Stimulated activated CD4-positive, alpha-beta T cell treated with anti-CD3 and anti-CD28 coated beads, Interleukin-4, amount 100 ng/mL, for 24 hours (primary cell): Measurements from ENCODE around the gene RNF220.

Experiments used
- DNase-seq: peaks from one replicate; pipeline ENCODE4 v3.0.0-alpha.2; 2020

RNF220 gene

DNA sequence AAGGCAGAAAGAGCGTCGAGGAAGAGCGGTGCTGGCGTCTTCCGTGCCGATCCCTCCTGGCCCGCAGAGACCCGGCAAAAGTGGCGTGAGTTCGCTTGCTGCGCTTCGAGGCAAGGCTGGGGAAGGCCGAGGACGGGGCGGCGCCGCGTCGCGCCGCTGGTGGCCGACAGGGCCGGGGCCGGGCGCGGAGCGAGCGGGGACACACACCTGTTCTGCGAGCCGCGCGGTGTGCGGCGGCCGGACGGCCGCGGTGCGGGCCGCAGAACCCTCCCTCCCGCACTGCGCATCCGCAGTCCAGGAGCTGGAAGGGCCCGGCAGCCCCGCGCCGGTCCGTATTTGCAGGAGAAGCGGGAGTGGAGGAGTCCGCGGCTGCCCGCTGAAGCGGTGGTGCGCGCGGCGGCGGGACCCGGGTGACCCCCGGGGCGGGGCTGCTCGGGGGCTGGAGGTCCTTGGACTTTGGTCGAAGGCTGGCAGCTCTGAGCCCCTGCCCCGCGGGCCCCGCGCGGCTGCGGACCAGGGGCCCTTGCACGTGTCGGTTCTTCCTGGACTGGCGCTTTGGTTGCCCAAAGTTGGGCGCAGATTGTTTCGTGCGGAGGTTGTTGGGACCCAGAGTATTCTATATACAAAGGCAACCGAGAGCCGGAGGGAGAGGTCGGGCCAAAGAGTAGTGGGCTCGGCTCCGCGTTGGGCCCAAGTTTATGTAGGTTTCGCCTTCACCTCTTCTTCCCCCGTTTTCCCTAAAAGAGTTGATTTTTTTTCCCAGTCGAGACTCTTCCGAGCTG lies 2.6 kb downstream of the RNF220 start:
- DNase-seq: no peak

DNA sequence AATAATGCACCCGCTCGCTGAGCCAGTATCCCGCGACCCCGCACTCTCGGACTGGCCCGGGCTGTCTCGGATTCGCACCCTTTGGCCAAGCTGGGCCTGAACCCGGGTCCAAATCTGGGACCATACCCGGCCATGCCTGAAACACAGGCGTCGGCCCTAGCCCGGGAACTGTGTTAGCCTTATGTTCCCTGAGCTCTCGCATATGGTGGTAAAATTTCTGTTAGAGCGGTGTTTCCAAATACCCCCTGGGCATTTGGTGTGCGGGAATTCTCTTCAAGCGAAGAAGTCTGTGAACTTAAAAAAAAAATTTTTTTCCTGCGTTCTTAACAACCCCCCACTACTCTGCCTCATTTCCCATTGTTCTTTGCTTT lies 3.1 kb downstream of the RNF220 start:
- no peak for DNase-seq

DNA sequence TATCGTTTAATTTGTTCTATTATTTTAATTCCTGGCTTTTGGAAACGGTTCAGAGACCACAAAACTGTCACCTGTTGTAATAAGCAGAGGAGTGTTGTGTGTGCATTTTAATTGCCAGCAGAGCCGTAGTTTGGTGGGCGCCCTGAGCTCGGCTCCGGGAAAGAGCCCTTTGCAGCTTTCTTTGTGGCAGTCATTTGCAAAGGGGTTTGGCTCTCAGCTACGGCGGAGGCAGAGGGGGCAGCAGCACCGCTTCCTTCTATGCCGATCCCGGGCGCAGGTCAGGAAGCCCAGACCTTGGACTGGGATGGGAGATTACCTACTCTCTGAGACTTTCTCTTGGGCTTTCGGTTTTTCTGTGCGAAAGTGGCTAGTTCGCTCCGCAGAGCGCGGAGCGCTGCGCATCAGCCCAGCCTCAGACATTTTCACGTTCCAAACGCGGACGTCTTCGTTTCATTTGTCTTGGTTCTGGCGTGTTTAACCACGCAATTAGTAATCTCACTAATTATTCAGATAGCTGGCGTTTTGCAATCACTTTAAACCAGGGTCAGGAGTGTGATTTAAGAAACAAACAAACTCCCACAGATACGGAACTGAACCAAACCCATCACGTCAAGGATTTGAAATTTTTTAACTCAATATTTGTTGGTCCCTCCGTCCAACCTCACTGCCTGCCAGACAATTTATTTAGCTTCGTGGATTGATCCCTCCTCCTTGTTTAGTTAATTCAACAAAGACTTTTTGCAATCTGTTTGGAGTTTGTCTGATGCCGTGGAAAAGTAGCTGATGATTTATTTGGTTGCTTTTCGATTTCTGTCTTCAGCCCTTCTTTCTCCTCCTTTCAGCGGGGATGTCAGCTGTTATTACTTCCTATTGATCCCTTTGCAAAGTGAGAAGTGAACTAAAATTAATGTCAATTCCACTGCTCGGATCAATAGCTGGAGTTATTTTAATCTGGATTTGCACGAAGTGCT lies 3.9 kb downstream of the RNF220 start:
- no peak for DNase-seq

DNA sequence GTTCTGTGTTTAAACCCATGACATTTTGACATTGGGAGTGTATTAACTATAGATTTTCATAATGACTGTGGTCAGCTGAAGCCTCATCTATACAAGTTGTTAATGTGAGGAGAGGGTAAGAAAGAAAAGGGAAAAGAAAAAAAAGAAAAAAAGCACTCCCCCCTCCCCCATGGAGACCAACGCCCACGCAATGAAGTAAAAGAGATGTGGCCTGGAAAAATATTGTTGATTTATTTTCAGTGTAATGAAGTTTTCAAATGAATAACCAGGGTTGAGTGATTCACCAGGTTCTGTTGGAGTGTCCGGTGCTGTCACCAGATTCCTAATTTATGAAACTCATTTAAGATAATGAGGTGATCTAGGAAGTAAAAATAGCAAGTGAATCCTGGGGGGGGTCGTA lies 4.7 kb downstream of the RNF220 start:
- DNase-seq: no peak

DNA sequence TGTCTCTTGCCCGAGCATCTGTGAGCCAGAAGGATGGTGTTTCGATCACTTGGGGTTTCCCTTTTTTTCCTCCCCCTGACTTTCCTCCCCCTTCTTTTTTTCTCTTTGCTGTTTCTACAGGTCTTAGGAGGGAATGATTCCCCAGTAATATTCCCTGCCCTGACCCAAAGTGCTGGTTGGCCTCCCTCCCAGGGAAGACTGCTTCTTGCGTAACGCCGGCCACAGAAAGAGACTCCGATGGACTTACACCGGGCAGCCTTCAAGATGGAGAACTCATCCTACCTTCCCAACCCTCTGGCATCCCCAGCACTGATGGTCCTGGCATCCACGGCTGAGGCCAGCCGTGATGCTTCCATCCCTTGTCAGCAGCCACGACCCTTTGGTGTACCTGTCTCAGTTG lies 6.8 kb downstream of the RNF220 start:
- no peak for DNase-seq

DNA sequence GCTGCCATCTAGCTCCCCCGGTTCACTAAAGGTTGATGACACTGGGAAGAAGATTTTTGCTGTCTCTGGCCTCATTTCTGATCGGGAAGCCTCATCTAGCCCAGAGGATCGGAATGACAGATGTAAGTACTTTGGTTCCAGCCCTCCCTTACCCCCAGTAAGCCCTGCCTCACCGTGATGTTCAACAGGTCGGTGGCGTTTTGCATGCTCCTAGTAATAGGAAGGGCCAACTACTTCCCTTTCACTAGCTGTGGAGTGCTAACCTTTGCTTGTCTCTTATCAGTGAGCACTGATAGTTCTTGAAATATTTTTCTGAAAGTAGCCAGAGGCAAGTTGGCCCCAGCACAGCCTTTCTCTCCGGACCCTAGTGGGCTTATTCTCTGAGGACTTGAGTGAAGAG lies 7.5 kb downstream of the RNF220 start:
- DNase-seq: no peak

DNA sequence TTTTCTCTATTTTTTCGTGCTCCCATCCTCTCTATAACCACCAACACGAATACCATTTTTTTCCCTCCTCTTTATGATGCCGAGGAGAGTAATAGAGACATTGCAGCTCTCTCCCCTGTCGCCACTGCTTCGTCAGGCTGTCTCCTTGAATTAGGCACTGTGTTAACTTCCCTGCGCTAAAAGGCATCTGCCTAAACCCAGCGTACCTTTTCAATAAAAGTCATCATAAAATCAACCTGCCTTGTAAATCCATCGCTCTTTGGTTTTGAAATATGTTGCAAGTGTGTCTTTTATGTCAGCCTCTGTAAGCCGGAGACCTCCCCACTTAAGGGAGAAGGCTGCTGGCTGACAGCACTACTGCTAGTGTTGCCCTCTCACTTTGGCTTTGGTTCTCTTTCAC lies 8.7 kb downstream of the RNF220 start:
- no peak for DNase-seq

DNA sequence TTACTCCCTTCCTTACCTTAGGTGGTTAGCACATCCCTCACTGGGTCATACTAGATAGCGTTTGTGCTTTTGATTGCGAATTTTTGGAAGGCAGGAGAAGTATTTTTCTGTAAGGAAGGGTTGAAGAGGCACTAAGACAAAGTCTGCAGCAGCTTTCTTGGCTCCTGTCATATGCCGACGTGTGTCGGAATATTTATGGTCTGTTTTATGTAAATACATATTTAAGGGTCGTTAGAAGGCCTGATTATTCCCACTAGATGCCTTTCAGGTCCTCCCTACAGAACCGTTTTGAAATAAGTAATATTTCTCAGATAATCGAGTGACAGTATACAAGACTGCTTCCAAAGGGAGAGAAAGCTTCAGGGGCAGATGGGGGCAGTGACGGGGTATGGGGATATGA lies 10.0 kb downstream of the RNF220 start:
- no peak for DNase-seq

DNA sequence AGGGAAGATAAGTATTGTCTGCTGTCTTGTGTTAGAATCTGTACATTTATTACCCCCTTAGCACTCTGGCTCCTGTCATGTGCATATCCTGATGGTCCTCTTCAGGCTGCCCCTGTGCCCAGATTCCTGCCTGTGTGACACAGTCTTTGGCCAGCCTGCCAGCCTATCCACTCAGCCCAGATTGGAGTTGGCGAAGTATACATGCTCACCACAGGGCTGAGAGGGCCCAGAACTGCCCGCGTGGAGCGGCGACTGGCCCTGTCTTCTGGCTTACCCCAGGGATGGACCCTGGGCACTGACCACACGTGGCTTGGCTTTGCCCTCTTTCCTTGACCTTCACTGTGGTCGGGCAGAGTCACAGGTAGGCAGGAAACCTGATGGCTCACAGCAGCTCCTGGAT lies 11.4 kb downstream of the RNF220 start:
- DNase-seq: no peak

DNA sequence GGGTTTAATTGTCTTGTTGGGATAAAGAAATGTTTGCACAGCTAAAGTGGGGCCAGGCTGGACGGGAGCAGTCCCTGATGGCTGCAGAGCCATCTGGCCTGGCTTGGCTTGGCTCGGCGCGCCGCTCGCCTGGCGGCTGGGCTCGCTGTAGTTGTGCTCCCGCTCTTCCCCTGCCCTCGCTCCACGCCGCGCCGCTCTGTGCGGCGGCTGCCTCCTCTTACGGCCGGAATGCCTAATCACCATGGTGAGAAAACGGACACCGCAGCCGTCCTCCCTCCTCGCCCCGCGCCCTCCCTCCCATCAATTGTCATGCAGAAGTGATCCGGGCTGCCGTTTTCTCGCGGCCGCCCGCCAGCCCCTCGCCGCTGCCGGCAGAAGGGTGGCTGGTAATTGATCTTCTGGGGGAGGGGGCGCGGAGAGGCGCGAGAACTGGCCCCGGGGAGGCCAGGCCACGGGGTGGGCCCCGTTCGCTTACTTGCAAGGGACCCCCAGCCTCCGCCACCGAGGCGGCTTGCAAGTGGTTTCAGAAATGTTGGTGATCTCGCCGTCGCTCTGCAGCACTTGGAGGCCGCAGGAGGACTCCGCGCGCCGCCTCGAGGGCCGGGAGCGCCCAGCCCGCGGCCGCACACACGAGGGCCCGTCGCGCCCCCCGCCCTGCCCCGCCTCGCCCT lies 12.4 kb downstream of the RNF220 start:
- DNase-seq: no peak

DNA sequence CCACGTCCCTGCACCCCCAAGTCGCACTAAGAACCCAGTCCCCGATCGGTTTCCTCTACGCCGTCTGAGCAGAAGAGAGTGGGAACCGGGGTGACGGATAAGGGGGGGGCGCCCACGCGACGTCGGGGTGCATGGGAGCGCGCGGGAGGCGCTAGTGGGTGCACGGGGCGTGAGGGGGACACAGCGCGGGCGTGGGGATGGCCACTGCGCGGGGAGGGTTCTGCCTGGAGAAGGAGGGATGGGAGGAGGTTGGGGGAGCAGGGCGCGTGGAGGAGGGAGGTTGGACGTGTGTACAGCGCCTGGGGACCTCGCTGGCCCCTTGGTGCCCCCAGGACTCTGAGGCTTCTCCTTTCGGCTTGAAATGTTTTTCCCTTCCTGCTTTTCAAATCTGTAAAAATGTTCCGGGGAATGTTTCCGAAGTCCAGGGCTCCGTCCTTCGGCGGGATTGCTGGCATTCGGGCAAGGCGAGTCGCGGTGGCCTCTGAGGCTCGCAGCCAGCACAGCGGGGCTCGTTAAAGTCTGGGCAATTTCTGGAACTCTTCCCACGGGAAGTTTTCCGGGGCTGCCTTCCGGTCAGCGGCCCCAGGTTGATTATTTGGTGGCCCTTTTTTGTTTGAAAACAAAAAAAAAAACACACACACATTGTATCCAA lies 13.1 kb downstream of the RNF220 start:
- no peak for DNase-seq

DNA sequence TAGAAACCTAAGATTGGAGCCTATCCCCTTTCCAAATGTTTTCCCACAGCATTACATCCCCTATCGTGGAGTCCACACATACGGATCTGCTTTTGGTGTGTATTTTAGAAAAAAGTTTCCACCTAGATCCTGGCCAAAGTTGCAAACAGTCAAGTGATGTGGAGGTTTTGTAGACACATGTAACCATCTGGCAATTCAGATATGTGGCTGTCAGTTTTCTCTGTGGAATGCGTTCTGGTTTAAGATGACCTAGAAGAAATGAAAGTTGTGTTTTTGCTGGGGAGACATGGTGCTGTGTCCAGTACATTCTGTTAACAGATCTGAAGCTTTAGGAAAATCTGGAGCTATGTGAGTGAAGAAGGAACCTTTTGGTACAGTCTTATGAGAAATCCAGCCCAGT lies 14.8 kb downstream of the RNF220 start:
- DNase-seq: no peak

DNA sequence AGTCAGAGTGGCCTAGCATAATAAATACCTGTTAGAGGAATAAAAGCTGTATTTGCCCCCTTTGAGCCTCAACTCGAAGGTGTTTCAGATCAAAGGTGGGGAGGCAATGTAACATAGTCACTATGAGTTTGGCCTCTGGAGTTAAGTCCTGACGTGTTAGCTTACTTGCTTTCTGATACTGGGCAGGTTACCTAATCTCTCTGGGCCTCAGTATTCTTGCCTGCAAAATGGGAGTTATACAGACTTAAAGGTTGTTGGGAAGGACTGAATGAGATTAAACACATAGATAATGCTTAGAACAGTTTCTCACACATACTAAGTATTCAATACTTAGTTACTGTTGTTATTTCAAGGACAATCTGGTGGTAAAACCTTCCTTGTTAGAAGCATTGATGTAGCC lies 15.5 kb downstream of the RNF220 start:
- no peak for DNase-seq

DNA sequence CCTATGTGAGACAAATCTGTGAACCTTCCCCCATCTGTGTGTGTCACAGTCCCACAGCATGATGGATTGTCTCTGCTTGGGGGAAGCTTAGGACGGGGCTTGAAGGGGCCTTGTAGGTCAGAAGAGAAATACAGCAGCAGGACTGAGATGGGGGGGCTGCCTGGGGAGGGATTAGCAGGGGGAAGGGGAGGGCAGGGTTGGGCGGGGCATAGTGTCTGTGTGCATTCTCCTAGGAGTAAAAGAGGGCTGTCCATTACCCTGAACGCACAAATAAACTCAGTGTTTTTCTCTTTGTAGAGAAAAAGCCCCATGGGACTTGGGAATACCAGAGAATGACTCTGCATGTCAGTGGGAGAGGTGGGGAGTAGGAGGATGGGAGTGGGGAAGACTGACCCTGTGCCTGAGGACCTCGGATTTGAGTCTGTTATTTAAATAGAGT lies 16.4 kb downstream of the RNF220 start:
- no peak for DNase-seq

DNA sequence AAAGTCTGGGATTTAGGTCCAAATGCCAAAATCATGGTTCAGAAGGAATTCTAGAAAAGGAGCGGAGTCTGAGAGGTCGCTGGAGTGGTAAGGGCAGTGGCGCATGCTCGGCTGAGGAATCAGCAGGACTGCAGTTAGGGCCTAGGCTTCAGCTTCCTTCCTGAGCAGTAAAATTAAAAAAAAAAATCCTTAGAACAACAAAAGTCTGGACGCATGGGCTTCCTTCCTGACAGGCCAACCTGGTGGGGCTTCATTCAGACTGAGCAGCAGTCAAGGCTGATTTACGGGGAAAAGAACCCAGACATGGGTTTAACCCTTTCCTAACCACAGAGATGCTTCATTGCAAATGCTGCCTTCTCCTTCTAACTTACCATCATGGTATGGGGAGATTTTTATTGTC lies 17.1 kb downstream of the RNF220 start:
- DNase-seq: no peak

DNA sequence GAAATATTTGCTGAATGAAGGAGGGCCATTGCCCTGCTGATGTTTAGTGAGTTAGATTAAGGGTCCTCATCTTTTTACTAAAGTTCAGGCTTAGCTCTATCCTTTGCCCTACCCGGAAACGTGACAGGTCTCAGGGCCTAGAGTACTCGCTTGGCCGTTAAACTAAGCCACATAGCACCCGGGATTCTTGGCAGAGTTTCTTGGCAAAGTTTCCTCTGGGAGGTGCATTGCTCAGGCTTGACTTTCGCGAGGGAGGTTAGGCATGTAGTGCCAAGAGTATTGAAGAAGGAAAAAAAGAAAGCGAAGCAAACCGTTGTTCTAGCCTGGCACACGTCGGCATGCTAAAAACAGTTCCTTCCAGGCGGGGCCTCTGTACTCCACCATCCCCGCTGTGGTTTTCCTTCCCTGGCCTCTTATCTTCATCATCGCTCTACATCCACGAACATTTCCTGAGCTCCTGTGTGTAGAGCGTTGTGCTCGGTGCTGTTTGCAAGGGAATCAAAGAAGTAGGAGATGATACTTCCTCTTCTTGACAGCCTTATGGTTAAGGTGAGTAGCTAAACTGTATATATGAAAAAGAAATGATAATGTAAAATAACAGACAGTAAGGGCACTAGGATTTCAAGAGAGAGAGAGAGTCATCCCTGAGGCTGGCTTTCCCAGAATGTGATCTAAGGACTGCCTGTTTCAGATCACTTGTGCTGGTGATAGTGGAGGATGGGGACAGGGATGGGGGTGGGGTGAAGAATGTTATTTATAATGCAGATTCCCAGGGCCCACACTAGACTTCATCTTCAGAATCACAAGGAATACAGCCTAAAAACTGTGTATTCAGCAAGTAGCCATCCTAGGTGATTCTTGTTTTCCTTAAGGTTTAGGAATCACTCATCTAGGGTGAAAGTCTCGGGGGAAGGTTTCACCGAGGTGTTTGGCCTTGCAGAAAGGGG lies 18.8 kb downstream of the RNF220 start:
- no peak for DNase-seq

DNA sequence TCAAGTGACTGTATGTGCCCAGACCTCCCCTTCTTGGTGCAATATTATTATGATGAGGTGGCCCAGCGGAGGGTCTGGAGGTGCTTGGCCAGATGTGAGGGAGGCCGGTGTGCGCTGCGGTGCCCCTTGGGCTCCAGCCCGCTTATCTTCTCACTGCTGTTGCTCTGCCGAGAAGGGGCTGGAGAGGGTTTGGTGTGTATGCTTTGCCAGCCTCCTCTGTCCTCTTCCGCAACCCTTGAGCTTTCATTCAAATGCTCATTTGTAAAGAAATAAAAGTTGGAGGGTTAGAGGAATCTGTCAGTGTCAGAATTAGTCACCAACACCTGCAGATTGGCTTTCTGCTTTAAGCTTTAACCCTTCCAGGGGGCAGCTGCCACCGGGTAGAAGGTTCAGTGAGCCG lies 19.7 kb downstream of the RNF220 start:
- DNase-seq: no peak

DNA sequence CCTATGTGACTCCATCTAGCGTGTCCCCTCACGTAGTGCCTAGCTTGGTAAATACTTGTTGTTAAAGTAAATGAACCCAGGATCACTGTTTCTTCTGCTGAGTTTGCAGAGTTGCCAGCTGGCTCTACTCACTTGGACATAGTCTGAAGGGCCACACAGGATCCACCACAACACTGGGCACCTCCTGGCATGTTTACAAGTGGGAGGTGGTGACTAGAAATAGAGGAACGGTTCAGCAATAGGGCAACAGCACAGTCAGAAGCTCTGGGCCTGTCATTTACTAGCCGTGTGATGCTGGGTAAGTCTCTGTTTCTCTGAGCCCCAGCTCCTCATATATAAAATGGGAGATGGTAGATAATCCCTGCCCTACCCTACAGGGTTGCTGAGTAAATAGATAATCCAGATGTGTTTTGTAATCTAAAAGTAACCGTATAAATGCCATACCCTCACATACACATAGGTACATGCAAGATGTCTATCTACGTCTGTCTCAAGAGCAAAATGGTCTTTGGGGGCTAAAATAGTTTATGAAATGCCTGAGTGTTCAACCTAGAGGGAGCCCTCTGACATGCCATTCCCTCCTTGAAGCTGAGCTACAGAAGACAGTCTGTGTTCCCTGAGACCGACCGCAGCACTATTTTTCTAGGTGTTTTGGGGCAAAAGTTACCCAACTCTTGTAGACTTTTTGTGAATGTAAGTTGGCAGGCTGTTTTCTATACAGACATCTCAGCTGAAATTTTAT lies 20.5 kb downstream of the RNF220 start:
- no peak for DNase-seq

DNA sequence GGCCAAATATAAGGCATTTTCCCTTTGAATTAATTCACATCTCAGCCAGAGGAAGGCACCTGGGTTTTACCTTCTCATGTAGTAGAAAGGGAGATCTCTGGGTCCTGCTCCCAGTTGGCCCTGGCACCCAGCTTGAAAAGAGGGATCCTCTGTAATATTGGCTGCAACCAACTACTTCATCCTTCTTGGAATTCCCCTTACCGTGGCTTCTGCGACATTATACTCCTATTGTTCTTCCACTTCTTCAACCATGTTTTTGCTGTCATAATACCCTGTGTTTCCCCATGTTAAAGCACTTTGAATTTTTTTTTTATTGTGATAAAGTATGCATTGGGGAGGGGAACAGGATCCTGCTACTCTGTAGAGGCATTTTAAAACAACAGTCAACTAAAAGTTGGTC lies 26.8 kb downstream of the RNF220 start:
- no peak for DNase-seq

DNA sequence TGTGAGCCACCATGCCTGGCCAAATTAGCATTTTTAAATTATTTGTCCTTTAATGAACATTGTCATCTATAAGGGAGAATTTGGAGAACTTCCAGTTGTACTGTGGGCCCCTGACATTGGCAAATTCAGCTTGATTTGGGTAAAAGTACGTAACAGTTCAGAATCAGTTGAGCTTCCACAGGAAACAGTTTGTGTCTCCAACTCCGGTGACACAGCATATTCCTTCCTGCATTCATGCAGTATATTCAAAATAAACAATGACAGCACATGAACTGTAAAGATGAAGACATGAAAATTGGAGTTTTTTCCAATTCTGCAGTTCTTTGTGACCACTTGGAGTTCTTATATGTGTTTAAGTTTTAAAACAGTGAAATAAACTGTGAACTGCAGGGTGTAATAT lies 28.2 kb downstream of the RNF220 start:
- no peak for DNase-seq
